ENCODE measurements around the gene NUTM2D.
"Not testable (repeated sequence)": the region's sequence is repeated elsewhere in the genome, so short reads cannot be mapped to it uniquely, and the experiment has no call there.

GRCh38 chr10:87350161-87350560, 7.4 kb upstream of the NUTM2D start:
- TF ChIP-seq, protein P1, sequence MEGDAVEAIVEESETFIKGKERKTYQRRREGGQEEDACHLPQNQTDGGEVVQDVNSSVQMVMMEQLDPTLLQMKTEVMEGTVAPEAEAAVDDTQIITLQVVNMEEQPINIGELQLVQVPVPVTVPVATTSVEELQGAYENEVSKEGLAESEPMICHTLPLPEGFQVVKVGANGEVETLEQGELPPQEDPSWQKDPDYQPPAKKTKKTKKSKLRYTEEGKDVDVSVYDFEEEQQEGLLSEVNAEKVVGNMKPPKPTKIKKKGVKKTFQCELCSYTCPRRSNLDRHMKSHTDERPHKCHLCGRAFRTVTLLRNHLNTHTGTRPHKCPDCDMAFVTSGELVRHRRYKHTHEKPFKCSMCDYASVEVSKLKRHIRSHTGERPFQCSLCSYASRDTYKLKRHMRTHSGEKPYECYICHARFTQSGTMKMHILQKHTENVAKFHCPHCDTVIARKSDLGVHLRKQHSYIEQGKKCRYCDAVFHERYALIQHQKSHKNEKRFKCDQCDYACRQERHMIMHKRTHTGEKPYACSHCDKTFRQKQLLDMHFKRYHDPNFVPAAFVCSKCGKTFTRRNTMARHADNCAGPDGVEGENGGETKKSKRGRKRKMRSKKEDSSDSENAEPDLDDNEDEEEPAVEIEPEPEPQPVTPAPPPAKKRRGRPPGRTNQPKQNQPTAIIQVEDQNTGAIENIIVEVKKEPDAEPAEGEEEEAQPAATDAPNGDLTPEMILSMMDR (conservative IDR thresholded peaks at IDR 0.05; ENCODE audit: low read depth, low read length), result not testable (repeated sequence)
- TF ChIP-seq MXI1 (IDR thresholded peaks at IDR 0.05; ENCODE audit: borderline replicate concordance, low read depth, low read length); POLR2A (IDR thresholded peaks at IDR 0.05; ENCODE audit: low read depth, low read length); MAZ (IDR thresholded peaks at IDR 0.05; ENCODE audit: borderline replicate concordance, low read depth, low read length); FOS (IDR thresholded peaks at IDR 0.05; ENCODE audit: low read depth, low read length); RCOR1 (IDR thresholded peaks at IDR 0.05; ENCODE audit: insufficient replicate concordance, low read length); RAD21 (IDR thresholded peaks at IDR 0.05; ENCODE audit: low read length); BHLHE40 (IDR thresholded peaks at IDR 0.05; ENCODE audit: low read depth, low read length); RFX5 (IDR thresholded peaks at IDR 0.05; ENCODE audit: low read depth, low read length); SMC3 (IDR thresholded peaks at IDR 0.05; ENCODE audit: low read depth, low read length); CEBPB (IDR thresholded peaks at IDR 0.05; ENCODE audit: low read depth, low read length): not testable (repeated sequence)
- TF ChIP-seq, protein P2, sequence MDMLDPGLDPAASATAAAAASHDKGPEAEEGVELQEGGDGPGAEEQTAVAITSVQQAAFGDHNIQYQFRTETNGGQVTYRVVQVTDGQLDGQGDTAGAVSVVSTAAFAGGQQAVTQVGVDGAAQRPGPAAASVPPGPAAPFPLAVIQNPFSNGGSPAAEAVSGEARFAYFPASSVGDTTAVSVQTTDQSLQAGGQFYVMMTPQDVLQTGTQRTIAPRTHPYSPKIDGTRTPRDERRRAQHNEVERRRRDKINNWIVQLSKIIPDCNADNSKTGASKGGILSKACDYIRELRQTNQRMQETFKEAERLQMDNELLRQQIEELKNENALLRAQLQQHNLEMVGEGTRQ (IDR thresholded peaks at IDR 0.05; ENCODE audit: low read depth, low read length), result not testable (repeated sequence)
- TF ChIP-seq, protein P3, sequence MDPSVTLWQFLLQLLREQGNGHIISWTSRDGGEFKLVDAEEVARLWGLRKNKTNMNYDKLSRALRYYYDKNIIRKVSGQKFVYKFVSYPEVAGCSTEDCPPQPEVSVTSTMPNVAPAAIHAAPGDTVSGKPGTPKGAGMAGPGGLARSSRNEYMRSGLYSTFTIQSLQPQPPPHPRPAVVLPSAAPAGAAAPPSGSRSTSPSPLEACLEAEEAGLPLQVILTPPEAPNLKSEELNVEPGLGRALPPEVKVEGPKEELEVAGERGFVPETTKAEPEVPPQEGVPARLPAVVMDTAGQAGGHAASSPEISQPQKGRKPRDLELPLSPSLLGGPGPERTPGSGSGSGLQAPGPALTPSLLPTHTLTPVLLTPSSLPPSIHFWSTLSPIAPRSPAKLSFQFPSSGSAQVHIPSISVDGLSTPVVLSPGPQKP (IDR thresholded peaks at IDR 0.05; ENCODE audit: borderline replicate concordance, low read depth, low read length), result not testable (repeated sequence)
